Natural killer cell (primary cell): ENCODE measurements around the gene ISLR2. TPM values are rescaled to one million over a fixed set of nuclear protein-coding genes. Genes with fewer than 3 reads are reported as not detected.

Experiments
- ATAC-seq, 3 donors: fragments of 150-1000 bp in 2 of 3; fragments of 200-7000 bp in 1 of 3; cut with Tn5 transposase; 1 replicate in 1 of 3; 2 replicates in 2 of 3; pipeline ENCODE4 v1.10.0; 2021; ENCODE audit warnings: mild to moderate bottlenecking in 2 of 3, moderate library complexity in 2 of 3
- DNase-seq, 2 donors: peaks; one replicate each; pipeline versions ENCODE4 v3.0.0 to v3.0.0-alpha.2; 2013 to 2021; ENCODE audit warnings: mixed read lengths in 1 of 2
- H3K27ac ChIP-seq: one replicate; pipeline ENCODE4 v1.5.1; 2013; ENCODE audit warnings: mild to moderate bottlenecking, low read length
- H3K27me3 ChIP-seq: one replicate; pipeline ENCODE4 v1.6.1; 2013; ENCODE audit warnings: low read length; ENCODE audit not compliant: control insufficient read depth, insufficient read depth
- H3K36me3 ChIP-seq: one replicate; pipeline ENCODE4 v1.6.1; 2013; ENCODE audit warnings: low read length; ENCODE audit not compliant: control insufficient read depth, insufficient read depth
- H3K4me1 ChIP-seq: one replicate; pipeline ENCODE4 v1.6.1; 2013; ENCODE audit warnings: low read length; ENCODE audit not compliant: control insufficient read depth, insufficient read depth
- H3K4me3 ChIP-seq: one replicate; pipeline ENCODE4 v1.5.1; 2013; ENCODE audit warnings: low read length
- H3K9me3 ChIP-seq: one replicate; pipeline ENCODE4 v1.6.1; 2013; ENCODE audit warnings: low read length; ENCODE audit not compliant: control insufficient read depth, insufficient read depth
- H3K27ac Mint-ChIP-seq, 2 donors: one replicate each; pipeline ENCODE4 v1.8.0; 2022; ENCODE audit warnings: mild to moderate bottlenecking in 2 of 2, mixed read lengths in 2 of 2, moderate library complexity in 1 of 2
- H3K27me3 Mint-ChIP-seq, 2 donors: one replicate each; pipeline ENCODE4 v1.8.0; 2022; ENCODE audit warnings: low read depth in 2 of 2, mixed read lengths in 2 of 2
- H3K36me3 Mint-ChIP-seq: one replicate; pipeline ENCODE4 v1.8.0; 2022; ENCODE audit warnings: mixed read lengths
- H3K4me1 Mint-ChIP-seq, 2 donors: one replicate each; pipeline ENCODE4 v1.8.0; 2022; ENCODE audit warnings: mixed read lengths in 2 of 2
- H3K4me3 Mint-ChIP-seq: one replicate; pipeline ENCODE4 v1.8.0; 2022; ENCODE audit warnings: mild to moderate bottlenecking, moderate library complexity, mixed read lengths
- H3K9me3 Mint-ChIP-seq, 2 donors: one replicate each; pipeline ENCODE4 v1.8.0; 2022; ENCODE audit warnings: mixed read lengths in 2 of 2
- WGBS: methylation state at CpG from one replicate; pipeline ENCODE4 v1.1.7; 2013; ENCODE audit warnings: missing lambda C conversion rate; ENCODE audit not compliant: insufficient coverage; 5-methylcytosine and 5-hydroxymethylcytosine counted together
- intact Hi-C: fragments of 100-400 bp; cut with micrococcal nuclease; formaldehyde crosslinking; loops from one replicate; pipeline ENCODE4 v1.14.2; 2022
- total RNA-seq, 4 donors: library from RNA; stranded (reverse); fragments of 120-200 nt in 1 of 4; gene quantifications; one replicate each; pipeline versions ENCODE4 v1.2.3 to v1.2.4, GENCODE V29; 2013 to 2022
- TF ChIP-seq, protein P1 (sequence below): fragments of 200-600 bp; IDR thresholded peaks from one replicate; pipeline ENCODE4 v1.8.0; 2022; ENCODE audit warnings: antibody characterized with exemption

Gene ISLR2
- total RNA-seq, 3 donors from 2014 or later (not counting 1 experiment from before 2014, with no cell fraction given) = not detected

DNA sequence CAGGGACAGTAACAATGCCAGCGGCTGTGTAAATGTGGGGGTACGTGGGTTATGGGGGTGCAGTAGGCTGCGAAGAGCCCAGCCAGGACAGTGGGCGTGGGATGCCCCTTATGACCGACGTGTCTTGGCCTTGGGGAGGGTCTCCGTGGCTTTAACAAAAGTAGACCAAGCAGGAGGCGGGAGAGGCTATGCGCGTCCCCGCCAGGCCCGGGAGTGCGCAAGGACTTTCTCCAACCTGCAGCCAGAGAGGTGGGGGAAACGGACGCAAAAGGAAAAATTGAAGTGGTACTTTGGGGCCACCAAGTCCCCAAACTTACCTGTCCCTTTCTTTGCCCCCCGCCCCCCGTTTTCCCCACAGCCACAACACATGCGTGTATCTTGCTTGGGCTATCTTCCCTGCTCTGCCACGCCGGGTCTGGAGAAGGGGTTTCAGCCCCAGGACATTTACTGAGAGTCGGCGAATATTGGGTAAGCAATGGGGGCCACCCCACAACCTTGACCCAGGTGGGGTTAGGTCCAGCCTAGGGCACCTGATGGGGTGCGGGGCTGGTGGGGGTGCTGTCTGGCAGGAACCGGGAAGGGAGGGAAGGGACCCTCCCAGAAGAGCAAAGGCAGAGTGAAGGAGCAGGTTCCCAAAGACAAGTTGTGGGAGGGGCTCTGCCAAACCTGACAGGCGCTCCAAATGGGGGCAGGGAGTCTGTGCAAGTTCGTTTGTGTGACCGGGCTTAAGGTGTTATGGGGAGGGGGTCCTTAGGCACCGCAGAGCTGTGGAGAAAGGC, 652 bp downstream of the ISLR2 start:
- TF ChIP-seq, protein P1, sequence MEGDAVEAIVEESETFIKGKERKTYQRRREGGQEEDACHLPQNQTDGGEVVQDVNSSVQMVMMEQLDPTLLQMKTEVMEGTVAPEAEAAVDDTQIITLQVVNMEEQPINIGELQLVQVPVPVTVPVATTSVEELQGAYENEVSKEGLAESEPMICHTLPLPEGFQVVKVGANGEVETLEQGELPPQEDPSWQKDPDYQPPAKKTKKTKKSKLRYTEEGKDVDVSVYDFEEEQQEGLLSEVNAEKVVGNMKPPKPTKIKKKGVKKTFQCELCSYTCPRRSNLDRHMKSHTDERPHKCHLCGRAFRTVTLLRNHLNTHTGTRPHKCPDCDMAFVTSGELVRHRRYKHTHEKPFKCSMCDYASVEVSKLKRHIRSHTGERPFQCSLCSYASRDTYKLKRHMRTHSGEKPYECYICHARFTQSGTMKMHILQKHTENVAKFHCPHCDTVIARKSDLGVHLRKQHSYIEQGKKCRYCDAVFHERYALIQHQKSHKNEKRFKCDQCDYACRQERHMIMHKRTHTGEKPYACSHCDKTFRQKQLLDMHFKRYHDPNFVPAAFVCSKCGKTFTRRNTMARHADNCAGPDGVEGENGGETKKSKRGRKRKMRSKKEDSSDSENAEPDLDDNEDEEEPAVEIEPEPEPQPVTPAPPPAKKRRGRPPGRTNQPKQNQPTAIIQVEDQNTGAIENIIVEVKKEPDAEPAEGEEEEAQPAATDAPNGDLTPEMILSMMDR = no peak
- WGBS = 11% methylated on average over 28 of the region's 28 CpGs
- H3K4me1 ChIP-seq = peaks cover 29% of the 10 kb centered on the region
- ATAC-seq (no peak), DNase-seq (no peak)
- Mint-ChIP-seq H3K4me3 (no peak overlapping the region), H3K27ac (no peak overlapping the region), H3K27me3 (peaks cover 44 to 66% of the 10 kb centered on the region in 2 donors), H3K4me1 (peaks cover 0 to 3% of the 10 kb centered on the region in 2 donors), H3K9me3 (no peaks in the 10 kb centered on the region), H3K36me3 (no peaks in the 10 kb centered on the region)
- peaks cover 62% of the 10 kb centered on the region for H3K27me3 ChIP-seq
- H3K9me3 ChIP-seq = no peaks in the 10 kb centered on the region
- H3K36me3 ChIP-seq = no peaks in the 10 kb centered on the region
- H3K4me3 ChIP-seq = no peak overlapping the region
- intact Hi-C loops = no loop called here
- no peak overlapping the region for H3K27ac ChIP-seq

DNA sequence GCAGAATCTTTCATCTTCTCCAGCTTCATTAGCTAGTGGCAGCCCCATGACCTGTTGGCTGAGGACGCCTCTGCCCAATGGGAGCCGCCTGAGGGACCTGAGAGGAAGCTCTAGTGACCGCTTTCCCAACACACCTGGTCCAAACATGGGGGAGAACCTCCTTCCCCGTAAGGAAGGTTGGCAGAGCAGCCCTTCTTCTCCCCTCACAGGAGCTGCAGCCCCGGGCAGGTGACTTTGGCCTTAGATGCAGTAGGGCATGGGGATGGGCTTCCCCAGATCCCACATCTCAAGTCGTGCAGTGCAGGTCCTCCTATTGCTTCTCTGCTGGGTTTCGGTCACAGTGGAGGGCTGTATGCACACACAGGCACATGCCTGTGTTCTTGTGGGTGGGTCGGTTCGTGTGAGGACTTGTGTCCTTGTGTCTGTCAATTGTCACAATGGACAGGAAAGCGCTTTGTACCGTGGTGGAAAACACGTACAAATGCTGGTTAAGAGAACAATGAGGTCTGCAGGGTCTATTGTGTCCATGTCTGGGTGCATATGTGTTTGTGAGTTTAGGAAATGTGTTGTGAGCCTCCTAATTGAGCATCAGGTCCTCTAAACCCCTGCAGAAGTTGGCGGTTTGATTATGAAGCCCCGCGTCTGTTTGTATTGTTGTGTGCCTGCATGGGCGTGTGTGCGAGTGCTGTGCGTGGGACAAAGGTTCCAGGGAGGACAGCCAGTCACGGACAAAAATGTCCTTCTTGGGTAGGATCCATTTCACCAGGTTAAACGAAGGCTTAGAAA, 1.4 kb downstream of the ISLR2 start:
- TF ChIP-seq, protein P1 = no peak
- no peak for DNase-seq
- Mint-ChIP-seq H3K4me1 (peaks cover 3 to 8% of the 10 kb centered on the region in 2 donors), H3K9me3 (no peaks in the 10 kb centered on the region), H3K27me3 (peaks cover 41 to 68% of the 10 kb centered on the region in 2 donors), H3K36me3 (no peaks in the 10 kb centered on the region), H3K4me3 (no peak overlapping the region), H3K27ac (no peak overlapping the region)
- intact Hi-C loops = no loop called here
- WGBS = 17% methylated on average over 20 of the region's 20 CpGs
- Histone ChIP-seq H3K27me3 (peaks cover 67% of the 10 kb centered on the region), H3K9me3 (no peaks in the 10 kb centered on the region), H3K36me3 (no peaks in the 10 kb centered on the region), H3K4me1 (peaks cover 34% of the 10 kb centered on the region), H3K4me3 (no peak overlapping the region), H3K27ac (no peak overlapping the region)
- no peak for ATAC-seq

DNA sequence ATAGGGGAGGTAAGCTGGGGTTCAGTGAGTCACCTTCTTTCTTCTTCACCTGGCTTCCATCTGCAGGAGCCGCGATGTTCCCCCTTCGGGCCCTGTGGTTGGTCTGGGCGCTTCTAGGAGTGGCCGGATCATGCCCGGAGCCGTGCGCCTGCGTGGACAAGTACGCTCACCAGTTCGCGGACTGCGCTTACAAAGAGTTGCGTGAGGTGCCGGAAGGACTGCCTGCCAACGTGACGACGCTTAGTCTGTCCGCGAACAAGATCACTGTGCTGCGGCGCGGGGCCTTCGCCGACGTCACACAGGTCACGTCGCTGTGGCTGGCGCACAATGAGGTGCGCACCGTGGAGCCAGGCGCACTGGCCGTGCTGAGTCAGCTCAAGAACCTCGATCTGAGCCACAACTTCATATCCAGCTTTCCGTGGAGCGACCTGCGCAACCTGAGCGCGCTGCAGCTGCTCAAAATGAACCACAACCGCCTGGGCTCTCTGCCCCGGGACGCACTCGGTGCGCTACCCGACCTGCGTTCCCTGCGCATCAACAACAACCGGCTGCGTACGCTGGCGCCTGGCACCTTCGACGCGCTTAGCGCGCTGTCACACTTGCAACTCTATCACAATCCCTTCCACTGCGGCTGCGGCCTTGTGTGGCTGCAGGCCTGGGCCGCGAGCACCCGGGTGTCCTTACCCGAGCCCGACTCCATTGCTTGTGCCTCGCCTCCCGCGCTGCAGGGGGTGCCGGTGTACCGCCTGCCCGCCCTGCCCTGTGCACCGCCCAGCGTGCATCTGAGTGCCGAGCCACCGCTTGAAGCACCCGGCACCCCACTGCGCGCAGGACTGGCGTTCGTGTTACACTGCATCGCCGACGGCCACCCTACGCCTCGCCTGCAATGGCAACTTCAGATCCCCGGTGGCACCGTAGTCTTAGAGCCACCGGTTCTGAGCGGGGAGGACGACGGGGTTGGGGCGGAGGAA, 2.6 kb downstream of the ISLR2 start:
- intact Hi-C loops = no loop called here
- Mint-ChIP-seq H3K27ac (no peak overlapping the region), H3K4me3 (no peak overlapping the region), H3K36me3 (no peaks in the 10 kb centered on the region), H3K9me3 (no peaks in the 10 kb centered on the region), H3K27me3 (peaks cover 46 to 73% of the 10 kb centered on the region in 2 donors), H3K4me1 (peaks cover 10% of the 10 kb centered on the region in 2 donors)
- Histone ChIP-seq H3K9me3 (no peaks in the 10 kb centered on the region), H3K27me3 (peaks cover 63% of the 10 kb centered on the region), H3K27ac (no peak overlapping the region), H3K36me3 (no peaks in the 10 kb centered on the region), H3K4me3 (no peak overlapping the region), H3K4me1 (peaks cover 30% of the 10 kb centered on the region)
- ATAC-seq (no peak), DNase-seq (no peak)
- 10% methylated on average over 90 of the region's 90 CpGs for WGBS
- TF ChIP-seq, protein P1 = no peak
